Keratinocyte (primary cell): ENCODE data around the gene UBXN2A. TPM values are rescaled to one million over a fixed set of nuclear protein-coding genes. Genes with fewer than 3 reads are reported as not detected.

Source experiments
- DNase-seq: peaks from one replicate; pipeline ENCODE4 v3.0.0-alpha.2; 2011; ENCODE audit warnings: low read depth, missing footprints, low spot score
- FAIRE-seq: peaks from 2 replicates; lab custom pipeline; 2011; peaks lifted over from hg19 to GRCh38; lab: Jason Lieb, UNC
- H2AFZ ChIP-seq: 2 replicates; pipeline ENCODE4 v1.6.0; 2012; ENCODE audit warnings: low read length, control low read depth, inconsistent platforms; ENCODE audit not compliant: control insufficient read depth
- H3K27ac ChIP-seq: 2 replicates; pipeline ENCODE4 v1.5.1; 2011; ENCODE audit warnings: low read length; ENCODE audit not compliant: control insufficient read depth, insufficient read depth
- H3K27me3 ChIP-seq: 3 replicates; pipeline ENCODE4 v1.6.0; 2011; ENCODE audit warnings: low read length; ENCODE audit not compliant: control insufficient read depth, insufficient read depth; ENCODE audit errors: extremely low read depth
- H3K36me3 ChIP-seq, 2 experiments: 2 replicates in 1 of 2; 3 replicates in 1 of 2; pipeline ENCODE4 v1.5.1; 2011; ENCODE audit warnings: low read length in 2 of 2, mild to moderate bottlenecking in 1 of 2; ENCODE audit not compliant: control insufficient read depth in 2 of 2, insufficient read depth in 2 of 2; ENCODE audit errors: extremely low read depth in 1 of 2
- H3K4me1 ChIP-seq: 3 replicates; pipeline ENCODE4 v1.5.1; 2011; ENCODE audit warnings: low read length; ENCODE audit not compliant: control insufficient read depth, insufficient read depth; ENCODE audit errors: extremely low read depth
- H3K4me2 ChIP-seq: 3 replicates; pipeline ENCODE4 v1.6.0; 2011; ENCODE audit warnings: low read depth, low read length; ENCODE audit not compliant: control insufficient read depth, insufficient read depth; ENCODE audit errors: extremely low read depth
- H3K4me3 ChIP-seq, 3 experiments: fragments of 200-600 bp in 1 of 3; sonication (generic) in 1 of 3; 2 replicates in 2 of 3; 3 replicates in 1 of 3; pipeline ENCODE4 v1.5.1; 2011 to 2016; ENCODE audit warnings: low read length in 3 of 3, mild to moderate bottlenecking in 3 of 3, control low read depth in 2 of 3, inconsistent platforms in 1 of 3, low read depth in 1 of 3, mixed read lengths in 1 of 3, mixed run types in 1 of 3, moderate library complexity in 1 of 3; ENCODE audit not compliant: control insufficient read depth in 2 of 3, insufficient read depth in 2 of 3; ENCODE audit errors: extremely low read depth in 1 of 3
- H3K79me2 ChIP-seq: 2 replicates; pipeline ENCODE4 v1.6.0; 2012; ENCODE audit warnings: low read length; ENCODE audit not compliant: control insufficient read depth, insufficient read depth
- H3K9ac ChIP-seq: 3 replicates; pipeline ENCODE4 v1.6.0; 2011; ENCODE audit warnings: low read length; ENCODE audit not compliant: control insufficient read depth, insufficient read depth; ENCODE audit errors: extremely low read depth
- H3K9me1 ChIP-seq: 3 replicates; pipeline ENCODE4 v1.6.0; 2011; ENCODE audit warnings: low read length; ENCODE audit not compliant: control insufficient read depth, insufficient read depth; ENCODE audit errors: extremely low read depth
- H3K9me3 ChIP-seq: 2 replicates; pipeline ENCODE4 v1.5.1; 2012; ENCODE audit warnings: low read depth, low read length; ENCODE audit not compliant: control insufficient read depth
- H4K20me1 ChIP-seq: 3 replicates; pipeline ENCODE4 v1.6.0; 2011; ENCODE audit warnings: low read length; ENCODE audit not compliant: control insufficient read depth, insufficient read depth; ENCODE audit errors: extremely low read depth
- CTCF ChIP-seq, 3 experiments: IDR thresholded peaks in 1 of 3; conservative IDR thresholded peaks in 1 of 3; optimal IDR thresholded peaks in 1 of 3; 2 replicates in 2 of 3; 3 replicates in 1 of 3; pipeline versions ENCODE3 to v1.5.1; 2011; ENCODE audit warnings: low read length in 3 of 3, mild to moderate bottlenecking in 3 of 3, moderate library complexity in 2 of 3, control low read depth in 1 of 3, inconsistent platforms in 1 of 3; ENCODE audit not compliant: insufficient read depth in 2 of 3; ENCODE audit errors: extremely low read depth in 1 of 3
- EZH2 ChIP-seq: IDR thresholded peaks from one replicate; pipeline ENCODE4 v1.6.1; 2012; ENCODE audit warnings: inconsistent platforms, mild to moderate bottlenecking, low read length, moderate library complexity
- dilution Hi-C: fragments of 300-500 bp; cut with MboI; formaldehyde crosslinking; loops from one replicate; pipeline ENCODE4 v1.7.0; 2020; ENCODE audit warnings: low sequenced_read_pairs; ENCODE audit not compliant: extremely low pct_ligation_motif_present
- polyA plus RNA-seq, 5 experiments: library from polyadenylated mRNA; depleted of rRNA in 3 of 5; stranded (reverse) in 3 of 5; stranded (forward) in 1 of 5; unstranded in 1 of 5; fragments of >200 nt; gene quantifications; 1 replicate in 1 of 5; 2 replicates in 3 of 5; 3 replicates in 1 of 5; pipeline versions ENCODE4 v1.2.1 to v1.2.3, GENCODE V29; 2011 to 2012; ENCODE audit warnings: missing spikeins in 2 of 5, low read depth in 1 of 5, low replicate concordance in 1 of 5

Gene UBXN2A
- polyA plus RNA-seq, 1 donor (not counting 4 experiments of a cell fraction or from before 2014, with no cell fraction given) = 11.7 TPM

DNA sequence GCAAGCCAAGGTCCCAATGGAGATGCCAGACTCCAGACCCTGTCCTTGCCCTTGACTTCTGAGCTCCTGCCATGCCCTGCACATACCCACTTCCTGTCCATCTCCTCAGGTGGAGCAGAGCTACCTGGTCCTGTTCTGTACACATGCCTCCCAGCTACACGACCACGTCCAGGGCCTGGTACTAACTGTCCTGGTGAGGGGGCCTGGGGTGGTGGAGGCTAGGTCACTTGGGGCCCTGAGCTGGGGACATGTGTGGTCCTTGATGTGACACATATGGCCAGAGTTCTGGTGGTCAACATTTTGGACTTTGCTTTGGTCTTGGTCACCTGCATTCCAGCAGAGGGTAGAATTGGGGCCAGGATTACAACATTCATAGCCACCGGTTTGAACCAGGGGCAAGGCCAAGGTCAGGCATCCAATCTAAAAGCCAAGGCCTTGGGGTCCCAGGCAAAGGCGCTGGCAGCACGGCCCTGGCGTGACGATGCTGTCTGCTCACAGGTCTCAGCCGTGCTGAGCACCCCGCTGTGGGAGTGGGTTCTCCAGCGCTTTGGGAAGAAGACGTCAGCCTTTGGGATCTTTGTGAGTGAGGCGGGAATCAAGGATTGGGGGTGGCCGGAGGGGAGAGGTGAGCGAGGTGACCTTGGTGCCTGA lies 82.2 kb downstream of the UBXN2A start:
- dilution Hi-C loops = no loop called here
- FAIRE-seq = no peak

DNA sequence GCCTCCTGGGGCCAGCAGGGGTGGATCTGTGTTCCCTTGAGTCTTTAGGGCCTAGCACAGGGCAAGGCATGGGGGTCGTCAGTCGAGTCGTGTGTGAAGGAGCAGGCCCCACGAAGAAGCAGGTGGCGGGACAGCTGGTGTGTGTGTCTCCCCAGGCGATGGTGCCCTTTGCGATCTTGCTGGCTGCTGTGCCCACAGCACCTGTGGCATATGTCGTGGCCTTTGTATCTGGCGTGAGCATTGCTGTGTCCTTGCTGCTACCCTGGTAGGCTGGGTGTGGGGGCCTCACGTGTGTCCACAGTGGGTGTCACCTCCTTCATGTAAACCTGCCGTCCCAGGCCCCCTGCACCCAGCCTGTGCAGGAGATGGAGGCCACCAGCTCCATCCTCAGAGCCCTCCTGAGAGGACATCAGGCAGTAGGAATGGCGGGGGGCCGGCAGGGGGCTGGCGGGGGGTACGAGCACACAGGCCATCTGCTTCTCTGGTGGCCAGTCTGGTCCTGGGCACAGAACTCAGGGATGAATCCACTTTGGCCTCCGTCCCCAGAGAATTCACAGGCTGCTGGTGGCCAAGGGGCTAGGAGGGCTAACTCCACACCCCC lies 82.8 kb downstream of the UBXN2A start:
- Histone ChIP-seq H3K36me3 (peaks cover 1 to 4% of the 10 kb centered on the region in 2 experiments), H3K79me2 (no peaks in the 10 kb centered on the region), H3K9me3 (no peaks in the 10 kb centered on the region), H3K4me3 (no peak overlapping the region), H3K27ac (no peak overlapping the region), H3K4me1 (peaks cover 3% of the 10 kb centered on the region), H3K27me3 (no peaks in the 10 kb centered on the region), H2AFZ (no peak overlapping the region), H3K9ac (no peak overlapping the region), H3K4me2 (no peak overlapping the region), H3K9me1 (no peaks in the 10 kb centered on the region), H4K20me1 (no peaks in the 10 kb centered on the region)
- no peak for TF ChIP-seq EZH2
- TF ChIP-seq CTCF (optimal IDR thresholded peaks at IDR 0.05 in 1 of 3, IDR thresholded peaks at IDR 0.05 in 1 of 3, conservative IDR thresholded peaks at IDR 0.05 in 1 of 3; ENCODE audit: extremely low read depth in 1 of 3, insufficient read depth in 2 of 3, low read length in 3 of 3) = no peak
- dilution Hi-C loops = no loop called here
- FAIRE-seq = no peak
- DNase-seq = no peak

More for the DNA sequence above, 82.2 kb downstream of the UBXN2A start:
- H3K9ac ChIP-seq = no peak overlapping the region
- no peak for DNase-seq
- H3K4me3 ChIP-seq = no peak overlapping the region
- H3K9me1 ChIP-seq = no peaks in the 10 kb centered on the region
- no peaks in the 10 kb centered on the region for H3K9me3 ChIP-seq
- H3K79me2 ChIP-seq = no peaks in the 10 kb centered on the region
- no peak overlapping the region for H3K4me2 ChIP-seq
- no peaks in the 10 kb centered on the region for H4K20me1 ChIP-seq
- H2AFZ ChIP-seq = no peak overlapping the region
- H3K4me1 ChIP-seq = peaks cover 3% of the 10 kb centered on the region
- no peak overlapping the region for H3K27ac ChIP-seq
- TF ChIP-seq CTCF (optimal IDR thresholded peaks at IDR 0.05 in 1 of 3, IDR thresholded peaks at IDR 0.05 in 1 of 3, conservative IDR thresholded peaks at IDR 0.05 in 1 of 3; ENCODE audit: extremely low read depth in 1 of 3, insufficient read depth in 2 of 3, low read length in 3 of 3) = no peak
- no peak for TF ChIP-seq EZH2
- H3K27me3 ChIP-seq = no peaks in the 10 kb centered on the region
- peaks cover 1 to 4% of the 10 kb centered on the region in 2 experiments for H3K36me3 ChIP-seq
